Endothelial cell of umbilical vein (primary cell): Measurements from ENCODE around the gene KYAT1.

Source experiments
- CTCF ChIP-seq, 2 donors: IDR thresholded peaks; 1 replicate in 1 of 2; 2 replicates in 1 of 2; pipeline ENCODE4 v1.5.1; 2011; ENCODE audit warnings: low read length in 2 of 2, mild to moderate bottlenecking in 2 of 2, moderate library complexity in 2 of 2, control low read depth in 1 of 2, inconsistent platforms in 1 of 2, low read depth in 1 of 2; ENCODE audit not compliant: insufficient read depth in 1 of 2; ENCODE audit errors: extremely low read depth in 1 of 2
- POLR2AphosphoS5 ChIP-seq: IDR thresholded peaks from 2 replicates; pipeline ENCODE4 v1.6.1; 2012; ENCODE audit warnings: low read depth, mild to moderate bottlenecking, control low read depth, low read length, moderate library complexity; ENCODE audit not compliant: insufficient read depth
- TF ChIP-seq, protein P1 (sequence below): IDR thresholded peaks from 2 replicates; pipeline ENCODE4 v1.6.1; 2011; ENCODE audit not compliant: insufficient read depth, insufficient read length

- TF ChIP-seq CTCF (IDR thresholded peaks at IDR 0.05; ENCODE audit: extremely low read depth in 1 of 2, insufficient read depth in 1 of 2, low read depth in 1 of 2, low read length in 2 of 2), result no peak
- TF ChIP-seq, protein P1, sequence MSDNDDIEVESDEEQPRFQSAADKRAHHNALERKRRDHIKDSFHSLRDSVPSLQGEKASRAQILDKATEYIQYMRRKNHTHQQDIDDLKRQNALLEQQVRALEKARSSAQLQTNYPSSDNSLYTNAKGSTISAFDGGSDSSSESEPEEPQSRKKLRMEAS, result no peak
- no peak for TF ChIP-seq POLR2AphosphoS5
Observed at GRCh38 chr9:128833696-128834095, 48.1 kb downstream of the KYAT1 start.
